PFSK-1 (cell line): Measurements from ENCODE around the gene CAMK4.

Experiments
- FOXP2 ChIP-seq: optimal IDR thresholded peaks from 2 replicates; pipeline ENCODE3; 2011; ENCODE audit warnings: borderline replicate concordance, control low read depth, inconsistent platforms; ENCODE audit not compliant: insufficient read depth; ENCODE audit errors: extremely low read length, extremely low read depth
- POLR2AphosphoS5 ChIP-seq: IDR thresholded peaks from 2 replicates; pipeline ENCODE4 v1.6.1; 2012; ENCODE audit warnings: low read depth, mild to moderate bottlenecking, control low read depth, low read length, moderate library complexity
- SIN3A ChIP-seq: IDR thresholded peaks from 2 replicates; pipeline ENCODE4 v1.6.1; 2012; ENCODE audit warnings: mild to moderate bottlenecking, low read length, moderate library complexity, borderline replicate concordance; ENCODE audit not compliant: insufficient read depth
- TAF1 ChIP-seq: IDR thresholded peaks from 2 replicates; pipeline ENCODE4 v1.6.1; 2012; ENCODE audit warnings: low read length, control low read depth, borderline replicate concordance; ENCODE audit not compliant: insufficient read depth
- TF ChIP-seq, protein P1 (sequence below), 2 experiments: IDR thresholded peaks; 2 replicates each; pipeline versions ENCODE4 v1.6.1 to v1.8.0; 2011 to 2012; ENCODE audit warnings: low read depth in 2 of 2, low read length in 2 of 2, control low read depth in 1 of 2, inconsistent platforms in 1 of 2, mild to moderate bottlenecking in 1 of 2, moderate library complexity in 1 of 2; ENCODE audit not compliant: insufficient read depth in 1 of 2

The CAMK4 gene

DNA sequence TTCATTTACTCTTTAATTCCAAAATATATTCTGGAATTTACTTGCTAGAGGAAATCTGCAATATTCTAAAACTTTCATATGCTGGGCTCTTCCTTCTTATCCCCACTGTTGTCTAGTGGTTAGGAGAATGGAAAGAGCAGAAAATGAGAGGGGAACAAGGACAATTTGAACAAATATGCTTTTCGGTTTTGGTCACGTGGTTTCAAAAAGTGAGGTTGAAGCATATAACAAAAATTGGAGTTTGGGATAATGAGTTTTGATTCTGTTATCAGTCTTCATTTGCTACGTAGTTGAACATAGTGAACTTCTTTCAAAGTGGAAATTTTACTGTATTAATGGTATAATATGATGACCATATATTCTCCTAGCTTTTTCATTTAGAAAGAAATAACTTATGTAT lies 71.5 kb downstream of the CAMK4 start:
- TF ChIP-seq TAF1 (no peak), FOXP2 (no peak), POLR2AphosphoS5 (no peak), SIN3A (no peak)
- TF ChIP-seq, protein P1, sequence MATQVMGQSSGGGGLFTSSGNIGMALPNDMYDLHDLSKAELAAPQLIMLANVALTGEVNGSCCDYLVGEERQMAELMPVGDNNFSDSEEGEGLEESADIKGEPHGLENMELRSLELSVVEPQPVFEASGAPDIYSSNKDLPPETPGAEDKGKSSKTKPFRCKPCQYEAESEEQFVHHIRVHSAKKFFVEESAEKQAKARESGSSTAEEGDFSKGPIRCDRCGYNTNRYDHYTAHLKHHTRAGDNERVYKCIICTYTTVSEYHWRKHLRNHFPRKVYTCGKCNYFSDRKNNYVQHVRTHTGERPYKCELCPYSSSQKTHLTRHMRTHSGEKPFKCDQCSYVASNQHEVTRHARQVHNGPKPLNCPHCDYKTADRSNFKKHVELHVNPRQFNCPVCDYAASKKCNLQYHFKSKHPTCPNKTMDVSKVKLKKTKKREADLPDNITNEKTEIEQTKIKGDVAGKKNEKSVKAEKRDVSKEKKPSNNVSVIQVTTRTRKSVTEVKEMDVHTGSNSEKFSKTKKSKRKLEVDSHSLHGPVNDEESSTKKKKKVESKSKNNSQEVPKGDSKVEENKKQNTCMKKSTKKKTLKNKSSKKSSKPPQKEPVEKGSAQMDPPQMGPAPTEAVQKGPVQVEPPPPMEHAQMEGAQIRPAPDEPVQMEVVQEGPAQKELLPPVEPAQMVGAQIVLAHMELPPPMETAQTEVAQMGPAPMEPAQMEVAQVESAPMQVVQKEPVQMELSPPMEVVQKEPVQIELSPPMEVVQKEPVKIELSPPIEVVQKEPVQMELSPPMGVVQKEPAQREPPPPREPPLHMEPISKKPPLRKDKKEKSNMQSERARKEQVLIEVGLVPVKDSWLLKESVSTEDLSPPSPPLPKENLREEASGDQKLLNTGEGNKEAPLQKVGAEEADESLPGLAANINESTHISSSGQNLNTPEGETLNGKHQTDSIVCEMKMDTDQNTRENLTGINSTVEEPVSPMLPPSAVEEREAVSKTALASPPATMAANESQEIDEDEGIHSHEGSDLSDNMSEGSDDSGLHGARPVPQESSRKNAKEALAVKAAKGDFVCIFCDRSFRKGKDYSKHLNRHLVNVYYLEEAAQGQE (IDR thresholded peaks at IDR 0.05; ENCODE audit: insufficient read depth in 1 of 2, low read depth in 2 of 2, low read length in 2 of 2): no peak

DNA sequence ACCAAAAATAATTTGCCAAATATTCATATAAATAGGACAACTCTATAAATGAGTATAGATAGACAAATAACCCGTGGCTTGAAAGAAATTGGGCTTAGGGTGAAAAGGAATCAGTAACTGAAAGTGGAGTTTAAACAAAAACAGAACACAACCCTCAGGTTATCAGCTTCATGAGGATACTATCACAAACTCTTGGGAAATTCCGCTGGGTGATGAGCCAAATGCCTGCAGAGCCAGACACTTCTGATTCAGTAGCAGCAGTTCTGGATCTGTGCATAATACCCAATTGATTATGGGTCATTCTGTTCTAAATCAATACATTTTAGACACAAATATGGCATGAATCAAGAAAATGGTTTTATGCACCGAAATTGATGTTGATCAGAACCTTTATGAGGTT lies 72.4 kb downstream of the CAMK4 start:
- TF ChIP-seq, protein P1 (IDR thresholded peaks at IDR 0.05; ENCODE audit: insufficient read depth in 1 of 2, low read depth in 2 of 2, low read length in 2 of 2): no peak
- no peak for TF ChIP-seq POLR2AphosphoS5
- TF ChIP-seq TAF1: no peak
- no peak for TF ChIP-seq SIN3A
- no peak for TF ChIP-seq FOXP2

DNA sequence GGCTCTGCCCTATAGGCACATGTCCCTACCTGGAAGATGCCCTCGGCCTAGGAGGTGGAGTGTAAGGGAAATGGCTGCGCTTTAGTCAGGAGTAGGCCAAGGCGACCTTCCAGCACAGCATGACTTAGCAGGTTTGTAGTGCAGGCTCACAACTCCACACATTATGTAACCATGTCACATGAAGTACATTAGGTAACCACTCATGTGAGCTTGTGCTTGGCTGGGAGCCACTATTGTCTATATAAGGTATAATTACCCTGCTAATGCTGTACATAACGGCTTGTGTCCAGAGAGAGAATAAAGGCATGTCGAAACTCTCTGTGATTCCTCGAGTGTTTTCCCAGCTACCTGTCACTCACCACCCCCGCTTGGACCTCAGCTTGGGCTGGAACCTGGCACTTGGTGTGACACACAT lies 74.9 kb downstream of the CAMK4 start:
- TF ChIP-seq SIN3A (no peak), TAF1 (no peak), FOXP2 (no peak), POLR2AphosphoS5 (no peak)
- TF ChIP-seq, protein P1 (IDR thresholded peaks at IDR 0.05; ENCODE audit: insufficient read depth in 1 of 2, low read depth in 2 of 2, low read length in 2 of 2): no peak

DNA sequence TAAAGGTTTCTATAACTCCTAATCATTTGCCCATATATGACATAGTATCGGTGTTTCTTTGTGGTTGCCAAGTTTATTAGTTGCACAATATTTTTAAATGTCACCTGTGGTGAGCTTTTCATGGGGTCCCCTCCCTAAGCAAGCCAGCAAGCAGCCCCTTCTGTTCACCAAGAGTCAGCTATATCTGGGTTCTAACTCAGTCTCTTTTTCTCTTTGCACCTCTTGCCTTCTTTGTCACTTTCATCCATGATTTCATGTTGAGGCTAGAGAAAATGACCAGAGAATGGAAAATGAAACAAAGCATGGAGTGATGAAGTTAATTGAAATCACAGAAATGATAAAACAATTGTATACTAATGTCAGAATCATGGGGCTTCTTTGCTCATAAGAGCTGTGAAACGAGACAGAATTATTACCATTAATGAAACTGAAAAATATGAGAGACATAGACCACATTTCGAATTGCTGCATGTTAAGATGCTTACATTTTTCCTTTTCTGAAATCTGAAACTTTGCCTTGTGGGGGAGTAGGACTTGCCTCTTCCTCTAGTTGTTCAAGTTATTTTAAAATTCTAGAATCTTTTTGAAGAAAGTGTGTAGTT lies 75.7 kb downstream of the CAMK4 start:
- TF ChIP-seq, protein P1 (IDR thresholded peaks at IDR 0.05; ENCODE audit: insufficient read depth in 1 of 2, low read depth in 2 of 2, low read length in 2 of 2): no peak
- TF ChIP-seq POLR2AphosphoS5 (no peak), FOXP2 (no peak)

DNA sequence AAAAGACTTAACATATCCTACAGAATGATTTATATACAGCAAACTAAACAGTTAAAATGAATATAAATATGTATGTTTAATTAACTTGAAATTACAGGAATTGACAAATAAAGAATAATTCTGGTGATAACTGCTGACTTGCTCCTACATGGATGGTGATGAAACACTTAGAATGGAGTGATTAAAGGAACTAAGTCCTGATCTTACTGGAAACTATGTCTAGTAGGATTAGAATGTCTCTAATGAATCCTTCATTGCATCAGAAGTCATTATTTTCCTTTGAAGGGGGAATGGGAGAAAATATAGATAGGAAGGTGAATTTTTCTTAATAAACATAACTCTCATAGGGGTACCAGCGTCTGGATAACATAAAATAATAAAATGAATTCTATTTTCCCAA lies 77.1 kb downstream of the CAMK4 start:
- TF ChIP-seq SIN3A (no peak), POLR2AphosphoS5 (no peak), FOXP2 (no peak), TAF1 (no peak)
- TF ChIP-seq, protein P1 (IDR thresholded peaks at IDR 0.05; ENCODE audit: insufficient read depth in 1 of 2, low read depth in 2 of 2, low read length in 2 of 2): no peak
